ENCODE results near the gene STXBP5. TPM values are rescaled to one million over a fixed set of nuclear protein-coding genes. Genes with fewer than 3 reads are reported as not detected.
A peak's percentile ranks its signal among the peaks of the same experiment; 100 is the strongest.

STXBP5 gene
- total and polyA plus RNA-seq, 9 of the 15 experiments (the other 6 are each of a cell fraction or from before 2014, with no cell fraction given) = 23.3 to 172 (median 71.5) TPM

DNA sequence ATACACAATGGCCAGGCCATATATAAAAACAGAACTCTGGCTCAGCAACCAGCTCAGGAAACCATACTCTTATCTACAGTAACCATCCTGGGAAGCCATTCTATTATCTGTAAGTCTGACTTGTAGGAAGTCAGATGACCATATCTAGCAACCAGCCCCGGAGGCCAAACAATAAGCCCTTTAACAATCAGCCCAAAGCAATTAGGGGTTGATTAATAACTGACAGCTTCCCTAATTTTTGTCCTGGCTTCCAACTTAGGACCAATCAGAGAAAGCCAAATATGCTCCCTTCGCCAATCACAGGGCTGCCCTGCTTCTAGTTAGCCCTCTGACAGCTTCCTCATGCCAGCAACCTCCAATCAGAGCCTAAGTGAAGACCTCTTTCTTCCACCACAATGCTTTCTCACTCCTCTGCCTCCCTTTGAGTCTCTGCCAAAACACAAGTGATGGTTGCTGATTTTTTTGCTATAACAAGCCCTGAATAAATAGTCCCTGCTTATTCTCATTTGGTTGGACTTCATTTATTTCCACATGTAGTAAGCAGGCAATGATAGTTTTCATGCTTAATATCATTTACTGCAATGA, 37.8 kb upstream of the STXBP5 start (continued):
- TF ChIP-seq HOXB6 (CRISPR knock-in tag; IDR thresholded peaks at IDR 0.05; ENCODE audit: borderline replicate concordance) (no peak), ZZZ3 (IDR thresholded peaks at IDR 0.05) (no peak), HEY1 (CRISPR knock-in tag; IDR thresholded peaks at IDR 0.05; ENCODE audit: borderline replicate concordance) (no peak; the same call in 1 of the 2 replicates), ZFP30 (CRISPR knock-in tag; IDR thresholded peaks at IDR 0.05; ENCODE audit: borderline replicate concordance) (no peak)
- TF ChIP-seq, protein P1, sequence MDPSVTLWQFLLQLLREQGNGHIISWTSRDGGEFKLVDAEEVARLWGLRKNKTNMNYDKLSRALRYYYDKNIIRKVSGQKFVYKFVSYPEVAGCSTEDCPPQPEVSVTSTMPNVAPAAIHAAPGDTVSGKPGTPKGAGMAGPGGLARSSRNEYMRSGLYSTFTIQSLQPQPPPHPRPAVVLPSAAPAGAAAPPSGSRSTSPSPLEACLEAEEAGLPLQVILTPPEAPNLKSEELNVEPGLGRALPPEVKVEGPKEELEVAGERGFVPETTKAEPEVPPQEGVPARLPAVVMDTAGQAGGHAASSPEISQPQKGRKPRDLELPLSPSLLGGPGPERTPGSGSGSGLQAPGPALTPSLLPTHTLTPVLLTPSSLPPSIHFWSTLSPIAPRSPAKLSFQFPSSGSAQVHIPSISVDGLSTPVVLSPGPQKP (CRISPR knock-in tag; IDR thresholded peaks at IDR 0.05) = no peak
- TF ChIP-seq, protein P2, sequence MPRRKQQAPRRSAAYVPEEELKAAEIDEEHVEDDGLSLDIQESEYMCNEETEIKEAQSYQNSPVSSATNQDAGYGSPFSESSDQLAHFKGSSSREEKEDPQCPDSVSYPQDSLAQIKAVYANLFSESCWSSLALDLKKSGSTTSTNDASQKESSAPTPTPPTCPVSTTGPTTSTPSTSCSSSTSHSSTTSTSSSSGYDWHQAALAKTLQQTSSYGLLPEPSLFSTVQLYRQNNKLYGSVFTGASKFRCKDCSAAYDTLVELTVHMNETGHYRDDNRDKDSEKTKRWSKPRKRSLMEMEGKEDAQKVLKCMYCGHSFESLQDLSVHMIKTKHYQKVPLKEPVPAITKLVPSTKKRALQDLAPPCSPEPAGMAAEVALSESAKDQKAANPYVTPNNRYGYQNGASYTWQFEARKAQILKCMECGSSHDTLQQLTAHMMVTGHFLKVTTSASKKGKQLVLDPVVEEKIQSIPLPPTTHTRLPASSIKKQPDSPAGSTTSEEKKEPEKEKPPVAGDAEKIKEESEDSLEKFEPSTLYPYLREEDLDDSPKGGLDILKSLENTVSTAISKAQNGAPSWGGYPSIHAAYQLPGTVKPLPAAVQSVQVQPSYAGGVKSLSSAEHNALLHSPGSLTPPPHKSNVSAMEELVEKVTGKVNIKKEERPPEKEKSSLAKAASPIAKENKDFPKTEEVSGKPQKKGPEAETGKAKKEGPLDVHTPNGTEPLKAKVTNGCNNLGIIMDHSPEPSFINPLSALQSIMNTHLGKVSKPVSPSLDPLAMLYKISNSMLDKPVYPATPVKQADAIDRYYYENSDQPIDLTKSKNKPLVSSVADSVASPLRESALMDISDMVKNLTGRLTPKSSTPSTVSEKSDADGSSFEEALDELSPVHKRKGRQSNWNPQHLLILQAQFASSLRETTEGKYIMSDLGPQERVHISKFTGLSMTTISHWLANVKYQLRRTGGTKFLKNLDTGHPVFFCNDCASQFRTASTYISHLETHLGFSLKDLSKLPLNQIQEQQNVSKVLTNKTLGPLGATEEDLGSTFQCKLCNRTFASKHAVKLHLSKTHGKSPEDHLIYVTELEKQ (CRISPR knock-in tag; IDR thresholded peaks at IDR 0.05) = no peak
- TF ChIP-seq, protein P3, sequence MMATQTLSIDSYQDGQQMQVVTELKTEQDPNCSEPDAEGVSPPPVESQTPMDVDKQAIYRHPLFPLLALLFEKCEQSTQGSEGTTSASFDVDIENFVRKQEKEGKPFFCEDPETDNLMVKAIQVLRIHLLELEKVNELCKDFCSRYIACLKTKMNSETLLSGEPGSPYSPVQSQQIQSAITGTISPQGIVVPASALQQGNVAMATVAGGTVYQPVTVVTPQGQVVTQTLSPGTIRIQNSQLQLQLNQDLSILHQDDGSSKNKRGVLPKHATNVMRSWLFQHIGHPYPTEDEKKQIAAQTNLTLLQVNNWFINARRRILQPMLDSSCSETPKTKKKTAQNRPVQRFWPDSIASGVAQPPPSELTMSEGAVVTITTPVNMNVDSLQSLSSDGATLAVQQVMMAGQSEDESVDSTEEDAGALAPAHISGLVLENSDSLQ (IDR thresholded peaks at IDR 0.05) = peak; percentile 96
- TF ChIP-seq, protein P4, sequence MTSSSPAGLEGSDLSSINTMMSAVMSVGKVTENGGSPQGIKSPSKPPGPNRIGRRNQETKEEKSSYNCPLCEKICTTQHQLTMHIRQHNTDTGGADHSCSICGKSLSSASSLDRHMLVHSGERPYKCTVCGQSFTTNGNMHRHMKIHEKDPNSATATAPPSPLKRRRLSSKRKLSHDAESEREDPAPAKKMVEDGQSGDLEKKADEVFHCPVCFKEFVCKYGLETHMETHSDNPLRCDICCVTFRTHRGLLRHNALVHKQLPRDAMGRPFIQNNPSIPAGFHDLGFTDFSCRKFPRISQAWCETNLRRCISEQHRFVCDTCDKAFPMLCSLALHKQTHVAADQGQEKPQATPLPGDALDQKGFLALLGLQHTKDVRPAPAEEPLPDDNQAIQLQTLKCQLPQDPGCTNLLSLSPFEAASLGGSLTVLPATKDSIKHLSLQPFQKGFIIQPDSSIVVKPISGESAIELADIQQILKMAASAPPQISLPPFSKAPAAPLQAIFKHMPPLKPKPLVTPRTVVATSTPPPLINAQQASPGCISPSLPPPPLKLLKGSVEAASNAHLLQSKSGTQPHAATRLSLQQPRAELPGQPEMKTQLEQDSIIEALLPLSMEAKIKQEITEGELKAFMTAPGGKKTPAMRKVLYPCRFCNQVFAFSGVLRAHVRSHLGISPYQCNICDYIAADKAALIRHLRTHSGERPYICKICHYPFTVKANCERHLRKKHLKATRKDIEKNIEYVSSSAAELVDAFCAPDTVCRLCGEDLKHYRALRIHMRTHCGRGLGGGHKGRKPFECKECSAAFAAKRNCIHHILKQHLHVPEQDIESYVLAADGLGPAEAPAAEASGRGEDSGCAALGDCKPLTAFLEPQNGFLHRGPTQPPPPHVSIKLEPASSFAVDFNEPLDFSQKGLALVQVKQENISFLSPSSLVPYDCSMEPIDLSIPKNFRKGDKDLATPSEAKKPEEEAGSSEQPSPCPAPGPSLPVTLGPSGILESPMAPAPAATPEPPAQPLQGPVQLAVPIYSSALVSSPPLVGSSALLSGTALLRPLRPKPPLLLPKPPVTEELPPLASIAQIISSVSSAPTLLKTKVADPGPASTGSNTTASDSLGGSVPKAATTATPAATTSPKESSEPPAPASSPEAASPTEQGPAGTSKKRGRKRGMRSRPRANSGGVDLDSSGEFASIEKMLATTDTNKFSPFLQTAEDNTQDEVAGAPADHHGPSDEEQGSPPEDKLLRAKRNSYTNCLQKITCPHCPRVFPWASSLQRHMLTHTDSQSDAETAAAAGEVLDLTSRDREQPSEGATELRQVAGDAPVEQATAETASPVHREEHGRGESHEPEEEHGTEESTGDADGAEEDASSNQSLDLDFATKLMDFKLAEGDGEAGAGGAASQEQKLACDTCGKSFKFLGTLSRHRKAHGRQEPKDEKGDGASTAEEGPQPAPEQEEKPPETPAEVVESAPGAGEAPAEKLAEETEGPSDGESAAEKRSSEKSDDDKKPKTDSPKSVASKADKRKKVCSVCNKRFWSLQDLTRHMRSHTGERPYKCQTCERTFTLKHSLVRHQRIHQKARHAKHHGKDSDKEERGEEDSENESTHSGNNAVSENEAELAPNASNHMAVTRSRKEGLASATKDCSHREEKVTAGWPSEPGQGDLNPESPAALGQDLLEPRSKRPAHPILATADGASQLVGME (CRISPR knock-in tag; IDR thresholded peaks at IDR 0.05) = 0 out of 2 replicates have a peak, but pooled peaks have one; percentile 37
- TF ChIP-seq, protein P5, sequence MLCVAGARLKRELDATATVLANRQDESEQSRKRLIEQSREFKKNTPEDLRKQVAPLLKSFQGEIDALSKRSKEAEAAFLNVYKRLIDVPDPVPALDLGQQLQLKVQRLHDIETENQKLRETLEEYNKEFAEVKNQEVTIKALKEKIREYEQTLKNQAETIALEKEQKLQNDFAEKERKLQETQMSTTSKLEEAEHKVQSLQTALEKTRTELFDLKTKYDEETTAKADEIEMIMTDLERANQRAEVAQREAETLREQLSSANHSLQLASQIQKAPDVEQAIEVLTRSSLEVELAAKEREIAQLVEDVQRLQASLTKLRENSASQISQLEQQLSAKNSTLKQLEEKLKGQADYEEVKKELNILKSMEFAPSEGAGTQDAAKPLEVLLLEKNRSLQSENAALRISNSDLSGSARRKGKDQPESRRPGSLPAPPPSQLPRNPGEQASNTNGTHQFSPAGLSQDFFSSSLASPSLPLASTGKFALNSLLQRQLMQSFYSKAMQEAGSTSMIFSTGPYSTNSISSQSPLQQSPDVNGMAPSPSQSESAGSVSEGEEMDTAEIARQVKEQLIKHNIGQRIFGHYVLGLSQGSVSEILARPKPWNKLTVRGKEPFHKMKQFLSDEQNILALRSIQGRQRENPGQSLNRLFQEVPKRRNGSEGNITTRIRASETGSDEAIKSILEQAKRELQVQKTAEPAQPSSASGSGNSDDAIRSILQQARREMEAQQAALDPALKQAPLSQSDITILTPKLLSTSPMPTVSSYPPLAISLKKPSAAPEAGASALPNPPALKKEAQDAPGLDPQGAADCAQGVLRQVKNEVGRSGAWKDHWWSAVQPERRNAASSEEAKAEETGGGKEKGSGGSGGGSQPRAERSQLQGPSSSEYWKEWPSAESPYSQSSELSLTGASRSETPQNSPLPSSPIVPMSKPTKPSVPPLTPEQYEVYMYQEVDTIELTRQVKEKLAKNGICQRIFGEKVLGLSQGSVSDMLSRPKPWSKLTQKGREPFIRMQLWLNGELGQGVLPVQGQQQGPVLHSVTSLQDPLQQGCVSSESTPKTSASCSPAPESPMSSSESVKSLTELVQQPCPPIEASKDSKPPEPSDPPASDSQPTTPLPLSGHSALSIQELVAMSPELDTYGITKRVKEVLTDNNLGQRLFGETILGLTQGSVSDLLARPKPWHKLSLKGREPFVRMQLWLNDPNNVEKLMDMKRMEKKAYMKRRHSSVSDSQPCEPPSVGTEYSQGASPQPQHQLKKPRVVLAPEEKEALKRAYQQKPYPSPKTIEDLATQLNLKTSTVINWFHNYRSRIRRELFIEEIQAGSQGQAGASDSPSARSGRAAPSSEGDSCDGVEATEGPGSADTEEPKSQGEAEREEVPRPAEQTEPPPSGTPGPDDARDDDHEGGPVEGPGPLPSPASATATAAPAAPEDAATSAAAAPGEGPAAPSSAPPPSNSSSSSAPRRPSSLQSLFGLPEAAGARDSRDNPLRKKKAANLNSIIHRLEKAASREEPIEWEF (CRISPR knock-in tag; IDR thresholded peaks at IDR 0.05) = no peak

Data from K562 (cell line).